HEK293 (cell line): ENCODE results near the gene CENPX.

Experiments used
- ATF2 ChIP-seq: fragments of 450-650 bp; formaldehyde crosslinking; IDR thresholded peaks from 2 replicates; pipeline ENCODE4 v1.5.1; 2016; ENCODE audit warnings: missing biosample characterization, missing genetic modification characterization, low read depth
- BCL11A ChIP-seq: fragments of 450-650 bp; formaldehyde crosslinking; IDR thresholded peaks from 2 replicates; pipeline ENCODE4 v1.5.1; 2016; ENCODE audit warnings: low read depth, missing biosample characterization, missing genetic modification characterization
- HOXA7 ChIP-seq: sonication (generic); formaldehyde crosslinking; IDR thresholded peaks from 2 replicates; pipeline ENCODE4 v1.8.1; 2022; ENCODE audit warnings: missing genetic modification reagents, borderline replicate concordance
- HOXC10 ChIP-seq: sonication (generic); formaldehyde crosslinking; IDR thresholded peaks from 2 replicates; pipeline ENCODE4 v1.8.1; 2023; ENCODE audit warnings: mild to moderate bottlenecking, missing genetic modification reagents
- INSM2 ChIP-seq: fragments of 450-650 bp; formaldehyde crosslinking; IDR thresholded peaks from 2 replicates; pipeline ENCODE4 v1.5.1; 2016; ENCODE audit warnings: missing biosample characterization, missing genetic modification characterization
- KLF1 ChIP-seq: fragments of 450-650 bp; formaldehyde crosslinking; IDR thresholded peaks from 2 replicates; pipeline ENCODE4 v1.5.1; 2016; ENCODE audit warnings: missing biosample characterization, missing genetic modification characterization
- KLF10 ChIP-seq: fragments of 450-650 bp; IDR thresholded peaks from 2 replicates; pipeline ENCODE4 v1.5.1; 2018; ENCODE audit warnings: missing biosample characterization, mild to moderate bottlenecking, missing genetic modification characterization
- KLF16 ChIP-seq: fragments of 450-650 bp; formaldehyde crosslinking; IDR thresholded peaks from 2 replicates; pipeline ENCODE4 v1.5.1; 2017; ENCODE audit warnings: missing biosample characterization, missing genetic modification characterization
- OVOL3 ChIP-seq: fragments of 450-650 bp; formaldehyde crosslinking; IDR thresholded peaks from 2 replicates; pipeline ENCODE4 v1.5.1; 2016; ENCODE audit warnings: missing biosample characterization, missing genetic modification characterization
- PRDM4 ChIP-seq: fragments of 450-650 bp; formaldehyde crosslinking; IDR thresholded peaks from 2 replicates; pipeline ENCODE4 v1.5.1; 2017; ENCODE audit warnings: missing biosample characterization, missing genetic modification characterization
- TSHZ1 ChIP-seq: fragments of 450-650 bp; formaldehyde crosslinking; IDR thresholded peaks from 2 replicates; pipeline ENCODE4 v1.5.1; 2016; ENCODE audit warnings: missing biosample characterization, missing genetic modification characterization, borderline replicate concordance
- ZBTB7A ChIP-seq: fragments of 450-650 bp; formaldehyde crosslinking; IDR thresholded peaks from 2 replicates; pipeline ENCODE4 v1.5.1; 2016; ENCODE audit warnings: low read depth, missing biosample characterization, missing genetic modification characterization
- ZEB2 ChIP-seq: fragments of 450-650 bp; formaldehyde crosslinking; IDR thresholded peaks from 2 replicates; pipeline ENCODE4 v1.5.1; 2016; ENCODE audit warnings: missing biosample characterization, missing genetic modification characterization
- ZFHX2 ChIP-seq: fragments of 450-650 bp; formaldehyde crosslinking; conservative IDR thresholded peaks from 2 replicates; pipeline ENCODE4 v1.5.1; 2016; ENCODE audit warnings: missing biosample characterization, missing genetic modification characterization
- ZNF112 ChIP-seq: fragments of 450-650 bp; formaldehyde crosslinking; IDR thresholded peaks from 2 replicates; pipeline ENCODE4 v1.5.0; 2017; ENCODE audit warnings: missing biosample characterization, missing genetic modification characterization
- ZNF138 ChIP-seq: fragments of 450-650 bp; formaldehyde crosslinking; IDR thresholded peaks from 2 replicates; pipeline ENCODE4 v1.5.1; 2016; ENCODE audit warnings: missing biosample characterization, missing genetic modification characterization, borderline replicate concordance
- ZNF280D ChIP-seq: fragments of 450-650 bp; formaldehyde crosslinking; IDR thresholded peaks from 2 replicates; pipeline ENCODE4 v1.5.1; 2016; ENCODE audit warnings: missing biosample characterization, missing genetic modification characterization
- ZNF335 ChIP-seq: fragments of 450-650 bp; formaldehyde crosslinking; conservative IDR thresholded peaks from 2 replicates; pipeline ENCODE4 v1.5.1; 2016; ENCODE audit warnings: missing biosample characterization, missing genetic modification characterization
- ZNF433 ChIP-seq: fragments of 450-650 bp; formaldehyde crosslinking; IDR thresholded peaks from 2 replicates; pipeline ENCODE4 v1.5.1; 2016; ENCODE audit warnings: missing biosample characterization, missing genetic modification characterization, low read depth
- ZNF501 ChIP-seq: fragments of 450-650 bp; formaldehyde crosslinking; IDR thresholded peaks from 2 replicates; pipeline ENCODE4 v1.5.1; 2016; ENCODE audit warnings: missing biosample characterization, missing genetic modification characterization
- ZNF610 ChIP-seq: fragments of 450-650 bp; formaldehyde crosslinking; IDR thresholded peaks from 2 replicates; pipeline ENCODE4 v1.5.1; 2016; ENCODE audit warnings: missing biosample characterization, missing genetic modification characterization, borderline replicate concordance
- ZNF629 ChIP-seq: fragments of 450-650 bp; formaldehyde crosslinking; IDR thresholded peaks from 2 replicates; pipeline ENCODE4 v1.5.1; 2017; ENCODE audit warnings: missing biosample characterization, missing genetic modification characterization
- ZNF664 ChIP-seq: fragments of 450-650 bp; formaldehyde crosslinking; IDR thresholded peaks from 2 replicates; pipeline ENCODE4 v1.5.1; 2016; ENCODE audit warnings: missing biosample characterization, missing genetic modification characterization
- ZNF707 ChIP-seq: fragments of 450-650 bp; formaldehyde crosslinking; IDR thresholded peaks from 2 replicates; pipeline ENCODE4 v1.5.1; 2016; ENCODE audit warnings: missing biosample characterization, missing genetic modification characterization
- ZNF768 ChIP-seq: fragments of 450-650 bp; formaldehyde crosslinking; IDR thresholded peaks from 2 replicates; pipeline ENCODE4 v1.5.1; 2018; ENCODE audit warnings: missing biosample characterization, mild to moderate bottlenecking, missing genetic modification characterization
- ZSCAN4 ChIP-seq: fragments of 450-650 bp; formaldehyde crosslinking; IDR thresholded peaks from 2 replicates; pipeline ENCODE4 v1.5.1; 2017; ENCODE audit warnings: missing biosample characterization, missing genetic modification characterization
- ZXDB ChIP-seq: fragments of 450-650 bp; formaldehyde crosslinking; IDR thresholded peaks from 2 replicates; pipeline ENCODE4 v1.5.1; 2016; ENCODE audit warnings: missing biosample characterization, missing genetic modification characterization

Gene CENPX

GRCh38 chr17:82019690-82020571 is 2.7 kb downstream of the CENPX start (continued):
- TF ChIP-seq PRDM4 (tag by site-specific recombination) (no peak), ZSCAN4 (tag by site-specific recombination) (no peak), ZNF335 (tag by site-specific recombination) (no peak), OVOL3 (tag by site-specific recombination) (no peak), ZNF629 (tag by site-specific recombination) (peak; percentile 7; the same call in 1 of the 2 replicates), INSM2 (tag by site-specific recombination) (no peak), ZNF138 (tag by site-specific recombination) (no peak), ZBTB7A (no peak), TSHZ1 (tag by site-specific recombination) (no peak), KLF1 (tag by site-specific recombination) (peak; percentile 65), ZEB2 (tag by site-specific recombination) (no peak), ZNF707 (tag by site-specific recombination) (no peak), ZNF112 (tag by site-specific recombination) (no peak), HOXC10 (CRISPR knock-in tag) (no peak), ZXDB (no peak), ZNF501 (no peak), KLF10 (tag by site-specific recombination) (no peak), KLF16 (tag by site-specific recombination) (no peak), ZFHX2 (tag by site-specific recombination) (peak; percentile 76), ZNF433 (no peak), BCL11A (tag by site-specific recombination) (peak; percentile 36; the same call in 1 of the 2 replicates), ZNF280D (tag by site-specific recombination) (no peak), ATF2 (no peak), ZNF768 (no peak), HOXA7 (CRISPR knock-in tag) (no peak), ZNF664 (tag by site-specific recombination) (no peak), ZNF610 (tag by site-specific recombination) (no peak)
